ENCODE measurements around the gene ALDH3A2.

The ALDH3A2 gene

GRCh38 chr17:19719355-19720209 is 71.0 kb downstream of the ALDH3A2 start:
- no peak for DNase-seq (ENCODE audit: low spot score)
- H2BK5ac ChIP-seq (ENCODE audit: low read length), result peak overlapping the region; percentile 62
- peaks cover 3% of the 10 kb centered on the region for H3K79me1 ChIP-seq (ENCODE audit: low read depth, low read length)
- H2BK15ac ChIP-seq (ENCODE audit: low read length), result no peak overlapping the region
- H3K14ac ChIP-seq (ENCODE audit: low read length), result peak overlapping the region; percentile 95
- H2AK5ac ChIP-seq (ENCODE audit: low read depth, low read length), result peak overlapping the region; percentile 60
- H3K18ac ChIP-seq (ENCODE audit: low read length), result peak overlapping the region; percentile 36
- H4K91ac ChIP-seq (ENCODE audit: low read depth, low read length, poor library complexity), result no peak overlapping the region
- H3K4me2 ChIP-seq (ENCODE audit: insufficient read depth, low read length, poor library complexity, severe bottlenecking), result no peak overlapping the region
- H3K4me3 ChIP-seq (ENCODE audit: low read length in 2 of 2), result no peak overlapping the region
- H3K4me1 ChIP-seq (ENCODE audit: control insufficient read depth in 2 of 2, insufficient read depth in 1 of 2, low read depth in 1 of 2, low read length in 2 of 2), result peaks cover 3 to 33% of the 10 kb centered on the region in 2 donors
- H3K27ac ChIP-seq (replicated peaks; ENCODE audit: low read length), result no peak overlapping the region
- H4K8ac ChIP-seq (ENCODE audit: low read depth, low read length), result peak overlapping the region; percentile 53
- H2AFZ ChIP-seq (ENCODE audit: low read length), result no peak overlapping the region
- H2BK12ac ChIP-seq (ENCODE audit: low read length), result peak overlapping the region; percentile 61
- no peaks in the 10 kb centered on the region for H3K36me3 ChIP-seq (replicated peaks in 1 of 2; ENCODE audit: control insufficient read depth in 2 of 2, insufficient read depth in 2 of 2, low read length in 2 of 2)
- no CpG with 5 or more reads among the region's 23 CpGs for WGBS, 2 donors (ENCODE audit: extremely low coverage in 2 of 2, insufficient read length in 2 of 2, insufficient replicate concordance in 1 of 2)
- peak overlapping the region; percentile 61 for H3K23ac ChIP-seq (ENCODE audit: low read depth, low read length, poor library complexity)
- H3K27me3 ChIP-seq (ENCODE audit: control insufficient read depth in 3 of 3, insufficient read depth in 3 of 3, low read depth in 1 of 3, low read length in 3 of 3), result peaks cover 0 to 20% (median 0%) of the 10 kb centered on the region in 3 experiments
- no peaks in the 10 kb centered on the region for H3K9me3 ChIP-seq (replicated peaks in 1 of 2; ENCODE audit: control insufficient read depth in 2 of 2, insufficient read depth in 1 of 2, low read depth in 1 of 2, low read length in 2 of 2)
- H3K9ac ChIP-seq (ENCODE audit: low read depth, low read length, poor library complexity), result no peak overlapping the region
- H2BK120ac ChIP-seq (ENCODE audit: low read depth, low read length), result peak overlapping the region; percentile 42
- no peak overlapping the region for H3K4ac ChIP-seq (ENCODE audit: low read length)

DNA sequence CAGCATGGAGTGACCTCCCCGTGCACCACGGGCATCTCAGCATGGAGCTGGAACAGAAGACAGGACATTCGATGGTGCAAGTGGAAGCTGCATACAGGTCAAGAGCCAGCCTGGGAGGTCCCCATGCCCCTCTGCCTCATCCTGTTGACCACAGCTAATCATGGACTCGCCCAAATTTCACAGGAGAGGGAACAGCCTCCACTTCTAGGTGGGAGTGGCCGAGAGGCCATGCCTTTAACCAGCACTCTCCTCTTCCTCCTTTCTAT is 71.6 kb downstream of the ALDH3A2 start:
- Histone ChIP-seq H3K9me3 (replicated peaks in 1 of 2; ENCODE audit: control insufficient read depth in 2 of 2, insufficient read depth in 1 of 2, low read depth in 1 of 2, low read length in 2 of 2) (no peaks in the 10 kb centered on the region), H4K91ac (ENCODE audit: low read depth, low read length, poor library complexity) (no peak overlapping the region), H3K79me1 (ENCODE audit: low read depth, low read length) (peaks cover 2% of the 10 kb centered on the region), H2BK5ac (ENCODE audit: low read length) (peak overlapping the region; percentile 62), H3K4me3 (ENCODE audit: low read length in 2 of 2) (no peak overlapping the region), H4K8ac (ENCODE audit: low read depth, low read length) (peak overlapping the region; percentile 53), H3K4me1 (ENCODE audit: control insufficient read depth in 2 of 2, insufficient read depth in 1 of 2, low read depth in 1 of 2, low read length in 2 of 2) (peaks cover 3 to 33% of the 10 kb centered on the region in 2 donors), H3K27ac (replicated peaks; ENCODE audit: low read length) (no peak overlapping the region), H2BK12ac (ENCODE audit: low read length) (peak overlapping the region; percentile 61), H3K4ac (ENCODE audit: low read length) (no peak overlapping the region), H3K18ac (ENCODE audit: low read length) (peak overlapping the region; percentile 36), H3K36me3 (replicated peaks in 1 of 2; ENCODE audit: control insufficient read depth in 2 of 2, insufficient read depth in 2 of 2, low read length in 2 of 2) (no peaks in the 10 kb centered on the region), H3K23ac (ENCODE audit: low read depth, low read length, poor library complexity) (peak overlapping the region; percentile 61), H3K27me3 (ENCODE audit: control insufficient read depth in 3 of 3, insufficient read depth in 3 of 3, low read depth in 1 of 3, low read length in 3 of 3) (peaks cover 0 to 20% (median 0%) of the 10 kb centered on the region in 3 experiments), H2BK15ac (ENCODE audit: low read length) (no peak overlapping the region), H2BK120ac (ENCODE audit: low read depth, low read length) (peak overlapping the region; percentile 42), H2AFZ (ENCODE audit: low read length) (no peak overlapping the region), H3K9ac (ENCODE audit: low read depth, low read length, poor library complexity) (no peak overlapping the region), H2AK5ac (ENCODE audit: low read depth, low read length) (peak overlapping the region; percentile 60), H3K14ac (ENCODE audit: low read length) (peak overlapping the region; percentile 95), H3K4me2 (ENCODE audit: insufficient read depth, low read length, poor library complexity, severe bottlenecking) (no peak overlapping the region)
- DNase-seq (ENCODE audit: low spot score), result no peak
- WGBS, 2 donors (ENCODE audit: extremely low coverage in 2 of 2, insufficient read length in 2 of 2, insufficient replicate concordance in 1 of 2), result no CpG with 5 or more reads among the region's 5 CpGs

DNA sequence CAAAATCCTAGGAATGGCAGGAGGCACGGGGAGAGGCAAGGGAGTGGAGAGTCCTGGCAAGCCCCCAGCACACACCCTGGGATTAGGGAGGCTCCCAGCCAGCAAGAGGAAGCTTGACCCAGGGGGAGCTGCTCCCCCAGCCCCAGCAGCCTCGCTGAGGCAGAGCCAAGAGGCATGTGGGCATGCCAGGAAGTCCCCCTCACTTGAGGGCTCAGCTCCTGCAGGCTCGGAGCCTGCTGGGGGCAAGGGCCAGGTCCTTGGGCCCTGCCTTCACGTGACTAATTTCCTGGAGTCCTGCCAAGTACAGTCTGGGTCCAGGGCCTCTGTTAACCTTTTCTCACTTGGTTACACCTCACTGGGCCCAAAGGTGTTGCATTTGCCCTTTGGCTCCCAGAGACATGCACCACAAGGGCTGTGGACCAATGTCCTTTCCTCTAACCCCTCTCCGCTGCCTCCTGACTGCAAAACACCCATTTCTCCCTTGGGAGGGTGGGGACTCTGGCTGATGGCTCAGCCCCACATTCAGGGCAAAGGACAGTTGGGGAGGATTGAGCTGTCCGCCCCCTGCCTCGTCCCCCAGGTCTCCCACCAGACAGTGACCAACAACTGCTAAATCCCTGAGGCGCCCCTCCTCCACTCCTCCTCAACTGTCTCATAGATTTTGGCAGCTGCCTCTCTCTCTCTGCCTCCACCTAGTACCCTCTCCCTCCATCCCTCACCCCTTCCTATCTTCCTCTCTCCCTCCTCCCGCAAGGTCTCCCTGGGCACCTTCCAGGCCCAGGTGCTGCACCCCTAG is 72.3 kb downstream of the ALDH3A2 start:
- Histone ChIP-seq H2BK120ac (ENCODE audit: low read depth, low read length) (no peak overlapping the region), H2AFZ (ENCODE audit: low read length) (peak overlapping the region; percentile 15), H3K36me3 (replicated peaks in 1 of 2; ENCODE audit: control insufficient read depth in 2 of 2, insufficient read depth in 2 of 2, low read length in 2 of 2) (no peaks in the 10 kb centered on the region), H3K14ac (ENCODE audit: low read length) (peak overlapping the region; percentile 63), H3K4me1 (ENCODE audit: control insufficient read depth in 2 of 2, insufficient read depth in 1 of 2, low read depth in 1 of 2, low read length in 2 of 2) (peaks cover 3 to 33% of the 10 kb centered on the region in 2 donors), H3K9me3 (replicated peaks in 1 of 2; ENCODE audit: control insufficient read depth in 2 of 2, insufficient read depth in 1 of 2, low read depth in 1 of 2, low read length in 2 of 2) (no peaks in the 10 kb centered on the region), H3K23ac (ENCODE audit: low read depth, low read length, poor library complexity) (peak overlapping the region; percentile 52), H3K27ac (replicated peaks; ENCODE audit: low read length) (no peak overlapping the region), H2BK15ac (ENCODE audit: low read length) (peak overlapping the region; percentile 43), H3K18ac (ENCODE audit: low read length) (peak overlapping the region; percentile 54), H4K91ac (ENCODE audit: low read depth, low read length, poor library complexity) (no peak overlapping the region), H2AK5ac (ENCODE audit: low read depth, low read length) (peak overlapping the region; percentile 23), H4K8ac (ENCODE audit: low read depth, low read length) (no peak overlapping the region), H3K9ac (ENCODE audit: low read depth, low read length, poor library complexity) (no peak overlapping the region), H2BK5ac (ENCODE audit: low read length) (peak overlapping the region; percentile 62), H2BK12ac (ENCODE audit: low read length) (no peak overlapping the region), H3K27me3 (ENCODE audit: control insufficient read depth in 3 of 3, insufficient read depth in 3 of 3, low read depth in 1 of 3, low read length in 3 of 3) (peaks cover 0 to 20% (median 0%) of the 10 kb centered on the region in 3 experiments), H3K4me3 (ENCODE audit: low read length in 2 of 2) (no peak overlapping the region), H3K4ac (ENCODE audit: low read length) (no peak overlapping the region), H3K79me1 (ENCODE audit: low read depth, low read length) (peaks cover 2% of the 10 kb centered on the region), H3K4me2 (ENCODE audit: insufficient read depth, low read length, poor library complexity, severe bottlenecking) (no peak overlapping the region)
- WGBS, 2 donors (ENCODE audit: extremely low coverage in 2 of 2, insufficient read length in 2 of 2, insufficient replicate concordance in 1 of 2), result no CpG with 5 or more reads among the region's 9 CpGs
- no peak for DNase-seq (ENCODE audit: low spot score)

DNA sequence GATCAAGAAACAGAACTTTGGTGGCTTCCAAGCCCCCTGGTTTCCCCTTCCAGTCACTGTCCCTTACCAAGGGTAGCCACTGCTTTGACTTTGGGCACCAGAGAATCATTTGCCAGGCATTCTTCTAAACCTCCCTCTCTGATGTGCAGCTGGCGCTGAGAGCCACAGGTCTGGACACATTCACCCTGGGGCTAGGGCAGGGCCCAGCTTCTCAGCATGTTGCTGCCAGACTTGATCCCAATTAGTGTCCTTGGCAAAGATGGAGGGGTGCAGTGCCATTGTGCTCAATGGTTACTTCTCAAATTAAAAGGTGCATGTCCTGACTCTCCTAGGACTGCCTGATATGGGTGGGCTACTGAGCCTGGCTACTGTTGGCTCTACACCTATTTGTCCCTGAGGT is 75.4 kb downstream of the ALDH3A2 start:
- Histone ChIP-seq H3K4me3 (ENCODE audit: low read length in 2 of 2) (no peak overlapping the region), H3K18ac (ENCODE audit: low read length) (peak overlapping the region; percentile 12), H2BK5ac (ENCODE audit: low read length) (no peak overlapping the region), H3K23ac (ENCODE audit: low read depth, low read length, poor library complexity) (no peak overlapping the region), H3K9ac (ENCODE audit: low read depth, low read length, poor library complexity) (no peak overlapping the region), H2AFZ (ENCODE audit: low read length) (no peak overlapping the region), H3K4ac (ENCODE audit: low read length) (no peak overlapping the region), H2BK12ac (ENCODE audit: low read length) (no peak overlapping the region), H3K36me3 (replicated peaks in 1 of 2; ENCODE audit: control insufficient read depth in 2 of 2, insufficient read depth in 2 of 2, low read length in 2 of 2) (no peaks in the 10 kb centered on the region), H2AK5ac (ENCODE audit: low read depth, low read length) (peak overlapping the region; percentile 2), H3K27ac (replicated peaks; ENCODE audit: low read length) (no peak overlapping the region), H4K91ac (ENCODE audit: low read depth, low read length, poor library complexity) (no peak overlapping the region), H3K4me1 (ENCODE audit: control insufficient read depth in 2 of 2, insufficient read depth in 1 of 2, low read depth in 1 of 2, low read length in 2 of 2) (peaks cover 0 to 8% of the 10 kb centered on the region in 2 donors), H3K4me2 (ENCODE audit: insufficient read depth, low read length, poor library complexity, severe bottlenecking) (no peak overlapping the region), H2BK15ac (ENCODE audit: low read length) (no peak overlapping the region), H3K9me3 (replicated peaks in 1 of 2; ENCODE audit: control insufficient read depth in 2 of 2, insufficient read depth in 1 of 2, low read depth in 1 of 2, low read length in 2 of 2) (no peaks in the 10 kb centered on the region), H4K8ac (ENCODE audit: low read depth, low read length) (no peak overlapping the region), H3K27me3 (ENCODE audit: control insufficient read depth in 3 of 3, insufficient read depth in 3 of 3, low read depth in 1 of 3, low read length in 3 of 3) (peaks cover 0 to 8% (median 0%) of the 10 kb centered on the region in 3 experiments), H2BK120ac (ENCODE audit: low read depth, low read length) (no peak overlapping the region), H3K14ac (ENCODE audit: low read length) (no peak overlapping the region), H3K79me1 (ENCODE audit: low read depth, low read length) (no peaks in the 10 kb centered on the region)
- no CpG with 5 or more reads among the region's 1 CpG for WGBS, 2 donors (ENCODE audit: extremely low coverage in 2 of 2, insufficient read length in 2 of 2, insufficient replicate concordance in 1 of 2)
- no peak for DNase-seq (ENCODE audit: low spot score)
